HCT116 (cell line): ENCODE results near the gene LRRN2.

Source experiments
- ATF3 ChIP-seq: IDR thresholded peaks from 2 replicates; pipeline ENCODE4 v1.6.1; 2012
- CTCF ChIP-seq, 3 experiments: fragments of 200-600 bp in 1 of 3; sonication (generic) in 1 of 3; IDR thresholded peaks in 2 of 3; conservative IDR thresholded peaks in 1 of 3; 2 replicates each; pipeline ENCODE4 v1.5.1; 2012 to 2017; ENCODE audit warnings: low read depth in 2 of 3, low read length in 2 of 3, antibody characterized with exemption in 1 of 3, borderline replicate concordance in 1 of 3, control low read depth in 1 of 3, mild to moderate bottlenecking in 1 of 3, mixed read lengths in 1 of 3, mixed run types in 1 of 3, moderate library complexity in 1 of 3; ENCODE audit not compliant: insufficient read depth in 1 of 3
- EZH2 ChIP-seq: fragments of 200-600 bp; sonication (generic); IDR thresholded peaks from 2 replicates; pipeline ENCODE4 v1.6.1; 2017; ENCODE audit warnings: antibody characterized with exemption, mixed run types
- JUND ChIP-seq: IDR thresholded peaks from 2 replicates; pipeline ENCODE4 v1.6.1; 2012
- POLR2A ChIP-seq: IDR thresholded peaks from 2 replicates; pipeline ENCODE4 v1.7.0; 2011; ENCODE audit warnings: borderline replicate concordance; ENCODE audit not compliant: insufficient read depth, insufficient read length; ENCODE audit errors: extremely low read depth
- POLR2AphosphoS5 ChIP-seq: IDR thresholded peaks from 2 replicates; pipeline ENCODE4 v1.6.1; 2011; ENCODE audit warnings: mild to moderate bottlenecking, low read depth, low read length, moderate library complexity
- RAD21 ChIP-seq: IDR thresholded peaks from 2 replicates; pipeline ENCODE4 v1.6.1; 2012; ENCODE audit warnings: low read depth, mild to moderate bottlenecking
- REST ChIP-seq: IDR thresholded peaks from 2 replicates; pipeline ENCODE4 v1.6.1; 2012; ENCODE audit warnings: low read depth
- SIN3A ChIP-seq: IDR thresholded peaks from 2 replicates; pipeline ENCODE4 v1.6.1; 2012; ENCODE audit warnings: low read depth
- SP1 ChIP-seq: IDR thresholded peaks from 2 replicates; pipeline ENCODE4 v1.6.1; 2012; ENCODE audit warnings: low read depth
- ZNF274 ChIP-seq: fragments of 200-500 bp; sonication (Bioruptor generic); IDR thresholded peaks from 2 replicates; pipeline ENCODE4 v1.6.1; 2014; ENCODE audit warnings: mild to moderate bottlenecking, low read depth, low read length, inconsistent platforms

GRCh38 chr1:204673209-204673608, 12.3 kb downstream of the LRRN2 start:
- TF ChIP-seq CTCF (IDR thresholded peaks at IDR 0.05 in 2 of 3, conservative IDR thresholded peaks at IDR 0.05 in 1 of 3; ENCODE audit: borderline replicate concordance in 1 of 3, insufficient read depth in 1 of 3, low read depth in 2 of 3, low read length in 2 of 3) (no peak), POLR2AphosphoS5 (no peak), ATF3 (no peak), POLR2A (no peak), REST (no peak), EZH2 (no peak), SIN3A (no peak), ZNF274 (no peak), SP1 (no peak), RAD21 (no peak), JUND (no peak)
